HG03571 (cell line): Measurements from ENCODE around the gene SYTL5.
A peak's percentile ranks its signal among the peaks of the same experiment; 100 is the strongest.

Source experiments
- ATAC-seq: cut with Tn5 transposase; IDR thresholded peaks from one replicate; pipeline ENCODE4 v1.9.1; 2021; ENCODE audit not compliant: unreplicated experiment

Gene SYTL5

DNA sequence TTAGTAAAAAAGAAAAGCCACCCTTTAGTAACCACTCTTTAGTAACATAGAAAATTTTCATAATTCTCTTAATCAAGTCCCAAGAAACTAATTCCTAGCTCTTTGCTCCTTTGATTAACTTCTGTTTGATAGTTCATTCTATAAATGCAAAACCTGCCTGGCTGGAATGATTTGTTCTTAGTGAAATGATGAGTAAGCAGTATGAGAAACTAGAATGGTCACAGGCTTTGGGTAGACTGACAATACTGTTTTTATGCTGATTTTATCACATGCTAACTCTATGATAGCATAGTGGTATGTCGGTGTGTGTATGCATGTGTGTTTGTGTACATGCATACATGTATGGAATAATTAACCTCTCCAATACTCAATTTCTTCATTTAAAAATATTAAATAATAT, 81.2 kb downstream of the SYTL5 start:
- no peak for ATAC-seq

DNA sequence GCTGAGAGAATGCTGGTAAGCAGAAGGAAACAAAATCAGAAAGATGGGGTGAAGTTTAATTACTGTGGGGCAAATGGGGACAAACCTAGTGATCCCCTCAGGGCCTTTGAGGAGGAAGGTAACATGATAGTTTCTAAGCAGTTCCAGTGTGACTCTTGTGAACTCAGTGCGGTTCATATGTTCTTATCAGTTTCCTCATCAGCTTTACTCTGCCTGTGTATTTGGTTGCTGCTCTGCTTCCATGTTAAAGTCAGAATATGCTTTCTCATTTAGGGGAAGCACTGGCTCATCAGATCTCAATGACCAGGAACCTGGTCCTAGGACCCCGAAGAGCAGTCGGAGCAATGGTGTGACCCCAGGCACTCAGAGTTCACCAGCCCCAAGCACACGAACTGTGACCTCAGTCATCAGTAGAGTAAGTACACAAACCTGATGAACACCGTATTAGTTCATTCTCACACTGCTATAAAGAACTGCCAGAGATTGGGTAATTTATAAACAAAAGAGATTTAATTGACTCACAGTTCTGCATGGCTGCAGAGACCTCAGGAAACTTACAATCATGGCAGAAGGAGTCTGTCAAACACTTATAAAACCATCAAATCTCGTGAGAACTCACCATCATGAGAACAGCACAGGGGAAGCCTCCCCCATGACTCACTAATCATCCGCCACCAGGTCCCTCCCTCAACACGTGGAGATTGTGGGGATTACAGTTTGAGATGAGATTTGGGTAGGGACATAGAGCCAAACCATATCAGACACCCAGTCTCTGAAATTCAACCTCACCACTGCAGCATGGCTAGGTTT, 83.0 kb downstream of the SYTL5 start:
- ATAC-seq: no peak

DNA sequence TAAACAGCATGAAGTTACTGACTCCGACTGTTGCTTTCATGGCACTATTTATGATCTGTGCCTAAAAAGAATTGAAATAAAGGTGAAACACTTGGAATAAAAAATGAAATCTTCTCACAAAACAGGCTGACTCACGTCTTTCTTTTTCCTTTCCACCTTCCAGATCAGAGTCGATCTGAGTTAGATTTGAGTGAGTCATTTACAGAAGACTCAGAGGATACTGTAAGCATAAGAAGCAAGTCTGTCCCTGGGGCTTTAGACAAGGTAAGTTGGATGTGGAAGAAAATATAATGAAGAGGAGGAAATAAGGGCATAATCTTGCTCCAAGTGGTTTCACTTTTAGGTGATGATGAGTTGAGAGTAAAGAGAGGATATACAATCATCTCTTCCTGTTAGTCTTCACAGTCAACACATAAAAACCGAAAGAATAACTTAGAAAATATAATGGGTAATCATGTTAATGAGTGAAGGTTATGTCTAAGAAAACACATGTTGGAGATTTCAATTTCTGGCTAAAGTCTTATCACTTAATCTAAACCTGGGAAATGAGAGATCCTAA, 89.7 kb downstream of the SYTL5 start:
- no peak for ATAC-seq

DNA sequence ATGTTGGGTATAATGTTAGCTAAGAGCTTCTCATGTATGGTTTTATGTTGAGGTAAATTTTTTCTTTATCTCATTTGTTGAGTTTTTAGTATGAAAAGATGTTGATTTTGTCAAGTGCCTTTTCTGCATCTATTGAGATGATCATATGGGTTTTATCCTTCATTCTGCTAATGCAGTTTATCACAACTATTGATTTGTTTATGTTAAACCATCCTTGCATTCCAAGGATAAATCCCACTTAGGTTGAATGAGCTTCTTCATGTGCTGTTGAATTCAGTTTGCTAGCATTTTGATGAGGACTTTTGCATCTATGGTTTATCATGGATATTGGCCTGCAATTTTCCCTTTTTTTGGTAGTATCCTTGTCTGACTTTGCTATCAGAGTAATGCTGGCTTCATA, 93.3 kb downstream of the SYTL5 start:
- ATAC-seq: no peak

DNA sequence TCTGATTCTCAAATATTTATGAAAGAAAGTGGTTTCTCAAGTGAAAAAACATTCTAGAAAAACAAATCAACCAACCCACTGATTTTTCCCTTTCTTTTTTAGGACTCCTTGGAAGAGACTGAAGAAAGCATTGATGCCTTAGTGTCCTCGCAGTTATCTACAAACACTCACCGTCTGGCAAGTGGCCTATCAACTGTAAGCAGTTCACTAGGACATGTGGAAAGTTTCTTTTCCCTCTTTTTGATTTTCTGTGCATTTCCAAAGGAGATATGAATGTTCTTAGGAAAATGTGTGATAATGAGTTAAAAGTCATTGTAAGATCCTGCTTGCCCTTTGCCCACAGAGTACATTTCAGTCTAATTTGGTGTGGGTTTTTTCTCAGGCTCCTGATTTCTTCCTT, 95.9 kb downstream of the SYTL5 start:
- no peak for ATAC-seq

DNA sequence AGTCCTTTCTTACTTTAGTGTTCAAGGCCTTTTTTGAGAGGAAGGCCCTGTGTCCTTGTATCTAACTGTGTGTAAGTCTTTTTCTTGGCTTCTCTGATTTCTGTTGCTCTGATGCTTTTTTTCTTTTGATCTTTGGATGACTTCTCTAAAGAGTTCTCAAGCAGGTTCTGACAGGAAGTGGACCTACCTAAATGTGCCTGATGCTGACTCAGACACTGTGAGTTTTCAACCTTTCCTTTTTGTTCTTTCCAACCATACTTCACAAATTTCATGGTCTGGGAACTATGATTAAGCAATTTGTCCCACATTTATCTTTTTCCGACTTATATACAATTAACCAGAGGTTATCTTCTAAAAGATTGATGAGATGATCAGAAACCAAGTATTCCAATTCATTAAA, 96.5 kb downstream of the SYTL5 start:
- ATAC-seq: no peak

DNA sequence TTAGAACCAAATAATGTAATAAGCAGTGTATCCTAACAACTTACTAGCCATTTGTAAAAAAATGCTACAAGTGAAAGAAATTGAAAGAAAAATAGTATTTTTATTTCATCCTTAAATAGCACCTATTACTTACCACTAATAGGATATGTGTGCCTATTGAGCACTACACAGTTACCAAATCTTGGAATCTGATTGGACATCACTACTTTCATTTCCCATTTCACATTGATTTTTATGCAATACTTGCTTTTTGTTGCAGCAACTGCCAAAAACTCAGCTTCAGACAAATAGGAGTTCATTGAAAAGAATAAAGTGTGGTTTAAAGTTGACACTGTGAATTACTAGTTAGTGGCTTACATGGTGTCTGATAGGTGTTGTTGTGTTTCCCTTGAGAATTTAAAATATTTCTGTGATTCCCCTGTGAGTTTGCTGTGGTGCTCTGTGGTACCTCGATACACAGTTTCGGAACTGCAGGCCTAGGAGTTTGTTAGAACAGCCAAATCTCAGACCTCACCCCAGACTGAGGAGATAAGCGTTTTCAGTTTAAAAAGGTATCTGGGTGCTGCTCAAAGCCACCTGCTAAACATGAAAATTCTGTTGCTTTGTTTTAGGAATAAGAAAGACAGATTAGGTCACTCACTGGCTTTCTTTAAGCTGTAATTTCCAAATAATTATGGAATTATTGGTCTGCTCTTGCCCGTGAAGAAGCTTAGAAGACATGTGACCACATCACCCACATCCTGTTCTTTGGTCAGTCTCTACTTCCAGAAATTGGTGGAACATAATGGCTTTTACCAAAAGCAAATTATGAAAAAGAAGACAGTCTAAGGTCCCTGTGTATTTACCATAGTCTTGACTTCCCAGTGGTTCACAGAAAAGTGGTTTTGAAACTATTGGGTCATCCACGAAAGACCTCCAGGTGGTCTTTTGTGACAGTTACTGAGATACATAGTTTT, 97.8 kb downstream of the SYTL5 start:
- peak; percentile 85 for ATAC-seq

DNA sequence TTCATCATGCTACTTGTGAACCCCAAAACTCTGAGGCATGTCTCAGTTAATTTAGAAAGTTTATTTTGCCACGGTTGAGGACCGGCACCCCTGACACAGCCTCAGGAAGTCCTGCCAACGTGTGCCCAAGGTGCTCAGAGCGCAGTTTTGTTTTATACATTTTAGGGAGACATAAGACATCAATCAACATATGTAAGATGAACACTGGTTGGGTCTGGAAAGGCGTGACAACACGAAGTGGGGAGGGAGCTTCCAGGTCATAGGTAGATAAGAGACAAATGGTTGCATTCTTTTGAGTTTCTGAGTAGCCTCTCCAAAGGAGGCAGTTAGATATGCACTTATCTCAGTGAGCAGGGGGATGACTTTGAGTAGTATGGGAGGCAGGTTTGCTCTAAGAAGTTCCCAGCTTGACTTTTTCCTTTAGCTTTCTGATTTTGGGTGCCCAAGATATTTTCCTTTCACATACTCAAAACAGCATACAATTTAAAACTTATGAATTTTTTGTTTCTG, 98.9 kb downstream of the SYTL5 start:
- no peak for ATAC-seq

DNA sequence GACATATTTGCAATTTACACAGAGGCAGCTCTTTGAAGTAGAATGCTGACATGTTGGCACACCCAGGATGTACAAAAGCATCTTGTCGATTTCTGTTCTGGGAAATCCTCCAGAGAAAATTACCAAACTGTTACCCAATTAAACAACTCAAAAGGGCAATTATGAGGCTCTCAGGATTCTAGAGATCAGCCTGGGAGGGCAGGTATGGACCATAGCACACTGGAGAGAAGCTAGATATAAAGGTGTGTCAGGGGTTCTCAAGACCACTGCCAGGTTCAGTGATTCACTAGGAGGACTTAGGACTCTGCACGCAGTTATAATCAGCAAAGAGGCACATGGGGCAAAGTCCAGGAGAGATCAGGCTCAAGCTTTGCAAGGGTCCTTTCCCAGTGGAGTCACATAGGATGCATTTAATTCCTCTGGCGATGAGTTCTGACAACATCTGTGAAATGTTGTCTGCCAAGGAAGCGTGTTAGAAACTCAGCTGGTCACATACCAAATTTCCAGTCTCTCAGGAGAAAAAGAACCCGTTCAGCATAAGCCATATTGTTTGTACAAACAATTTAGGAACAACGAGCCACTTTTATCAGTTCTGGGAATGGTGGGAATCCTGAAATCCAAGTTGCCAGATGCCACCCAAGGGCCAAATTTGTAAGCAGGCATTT, 100.8 kb downstream of the SYTL5 start:
- no peak for ATAC-seq

DNA sequence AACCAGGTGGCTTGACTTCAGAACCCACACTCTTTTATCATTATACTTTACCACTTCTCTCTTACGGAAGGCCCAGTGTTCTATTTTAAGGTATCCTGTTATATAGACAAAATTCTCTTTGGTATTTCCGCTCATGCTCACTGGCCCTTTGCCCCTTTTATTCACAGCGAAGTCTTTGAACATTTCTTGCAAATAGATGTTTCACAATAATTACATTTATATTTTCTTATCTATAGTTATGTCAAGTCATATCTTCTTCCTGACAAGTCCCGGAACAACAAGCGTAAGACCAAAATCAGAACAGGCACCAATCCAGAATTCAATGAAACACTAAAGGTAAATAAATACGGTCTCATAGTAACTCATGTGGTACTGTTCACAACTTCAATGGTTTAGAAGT, 102.0 kb downstream of the SYTL5 start:
- no peak for ATAC-seq

DNA sequence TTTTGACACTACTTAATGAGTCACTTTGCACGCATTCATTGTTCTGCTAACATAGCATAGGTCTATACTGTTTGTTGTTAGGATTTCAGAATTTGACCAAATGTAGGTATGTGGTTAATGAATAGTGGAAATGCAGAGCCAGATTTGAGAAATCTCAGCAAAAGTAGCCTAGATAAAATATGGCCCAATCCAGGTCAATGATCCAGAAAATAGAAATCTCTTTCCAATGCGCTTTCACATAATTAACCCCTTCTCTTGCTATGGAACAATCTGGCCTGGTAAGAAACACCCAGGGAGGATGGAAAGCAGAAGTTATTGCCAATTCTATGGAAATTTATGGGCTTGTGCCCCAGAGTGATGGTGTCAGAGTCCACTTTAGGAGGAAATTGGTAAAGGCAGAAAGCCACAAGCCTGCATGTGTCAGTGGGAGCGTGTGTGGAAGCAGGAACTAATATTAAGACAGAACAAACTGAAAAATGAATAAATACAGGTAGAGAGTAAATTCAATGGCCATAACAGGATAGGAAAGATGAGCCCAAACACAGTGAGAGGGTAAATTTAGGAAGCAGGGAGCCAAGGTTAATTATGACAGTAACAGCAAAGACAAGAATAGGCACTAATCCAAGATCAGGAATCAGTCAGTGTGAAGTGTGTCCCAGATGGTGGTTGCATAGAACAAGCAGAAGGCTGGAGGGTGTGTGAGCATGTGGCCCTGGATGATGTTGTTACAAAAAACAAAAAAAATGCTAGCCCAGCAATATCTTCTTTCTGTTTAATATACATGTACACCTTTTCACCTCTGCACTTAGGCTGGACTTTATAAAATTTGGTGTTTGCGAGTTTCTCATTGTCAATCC, 102.9 kb downstream of the SYTL5 start:
- no peak for ATAC-seq

DNA sequence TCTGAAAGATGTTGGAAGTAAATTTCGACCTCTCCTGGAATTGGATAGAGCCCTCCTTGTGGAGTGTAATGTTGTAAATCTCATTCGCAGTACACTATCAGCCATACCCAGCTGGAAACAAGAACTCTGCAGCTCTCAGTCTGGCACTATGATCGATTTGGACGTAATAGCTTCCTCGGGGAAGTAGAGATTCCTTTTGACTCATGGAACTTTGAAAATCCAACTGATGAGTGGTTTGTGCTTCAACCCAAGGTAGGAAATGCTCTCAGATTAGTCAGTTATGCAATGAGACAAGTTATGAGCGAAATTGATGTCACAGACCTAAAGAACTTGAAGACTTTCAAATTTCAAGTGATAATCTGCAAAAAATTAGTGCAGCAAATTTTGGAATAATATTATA, 103.9 kb downstream of the SYTL5 start:
- no peak for ATAC-seq

DNA sequence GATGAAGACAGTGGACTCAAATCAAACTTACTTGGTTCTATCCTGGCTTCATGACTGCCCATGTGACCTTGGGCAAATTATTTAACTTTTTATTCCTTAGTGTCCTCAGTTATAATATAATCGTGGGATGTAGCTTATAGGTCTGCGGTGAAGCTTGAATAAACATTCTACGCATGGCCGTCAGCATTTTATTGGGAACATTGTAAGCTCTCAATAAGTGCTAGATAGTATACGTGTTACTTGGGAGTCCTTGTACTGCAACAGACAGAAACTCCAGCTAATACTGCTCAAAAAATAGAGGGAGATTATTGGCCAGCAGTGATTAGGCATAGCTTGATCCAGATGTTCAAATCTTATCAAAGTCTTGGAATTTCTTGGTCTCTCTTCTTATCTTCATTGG, 104.8 kb downstream of the SYTL5 start:
- ATAC-seq: no peak

DNA sequence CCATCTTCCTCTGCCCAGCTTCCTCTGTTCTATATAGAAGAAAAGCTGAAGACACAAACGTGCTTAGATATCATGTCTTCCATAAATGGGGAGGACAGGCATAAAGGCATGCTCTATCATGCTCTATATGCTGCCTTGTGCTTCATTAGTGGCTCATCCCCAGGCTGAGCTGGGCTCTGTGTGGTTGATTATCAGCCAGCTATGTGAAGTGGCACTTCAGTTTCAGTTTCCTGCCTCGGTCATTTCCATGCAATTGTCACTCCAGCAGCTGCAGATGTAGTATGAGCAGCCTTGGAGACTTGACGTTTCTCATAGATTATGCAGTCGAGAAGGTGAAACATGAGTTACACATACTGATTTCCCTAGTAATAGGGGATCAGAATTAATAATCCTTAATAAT, 106.2 kb downstream of the SYTL5 start:
- peak; percentile 86 for ATAC-seq

DNA sequence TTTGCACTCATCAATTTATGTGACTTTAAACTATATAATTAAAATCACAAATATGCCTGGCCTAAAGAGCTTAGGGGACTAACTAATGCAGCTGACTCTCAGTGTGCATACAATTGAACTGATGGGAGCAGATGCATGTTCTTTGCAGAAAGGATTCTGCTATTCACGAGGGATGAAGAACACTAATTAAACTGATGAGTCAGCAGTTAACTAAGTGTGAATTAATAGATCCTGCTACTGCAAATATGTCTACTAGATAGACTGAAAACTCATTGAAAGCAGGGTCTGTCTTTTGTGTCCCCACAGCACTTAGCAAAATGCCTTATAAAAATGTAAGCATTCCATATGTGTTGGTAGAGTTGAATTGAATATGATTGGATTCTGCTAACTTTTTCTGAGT, 110.4 kb downstream of the SYTL5 start:
- ATAC-seq: no peak

DNA sequence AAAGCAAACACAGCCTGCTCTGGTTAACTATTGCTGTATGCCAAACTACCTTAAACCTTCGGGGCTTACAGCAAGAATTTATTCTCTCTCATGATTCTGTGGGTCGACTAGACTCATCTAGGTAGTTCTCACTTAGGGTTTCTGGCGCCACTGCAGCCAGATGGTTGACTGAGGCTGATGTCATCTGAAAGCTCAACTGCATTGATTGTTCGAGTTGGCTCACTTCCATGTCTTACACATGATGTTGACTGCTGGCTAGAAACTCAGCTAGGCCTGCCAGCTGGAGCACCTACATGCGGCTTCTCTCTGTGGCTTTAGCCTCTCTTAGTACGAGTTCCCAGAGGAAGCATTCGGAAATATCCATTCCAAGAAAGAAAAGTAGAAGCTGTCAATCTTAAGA, 111.1 kb downstream of the SYTL5 start:
- no peak for ATAC-seq

DNA sequence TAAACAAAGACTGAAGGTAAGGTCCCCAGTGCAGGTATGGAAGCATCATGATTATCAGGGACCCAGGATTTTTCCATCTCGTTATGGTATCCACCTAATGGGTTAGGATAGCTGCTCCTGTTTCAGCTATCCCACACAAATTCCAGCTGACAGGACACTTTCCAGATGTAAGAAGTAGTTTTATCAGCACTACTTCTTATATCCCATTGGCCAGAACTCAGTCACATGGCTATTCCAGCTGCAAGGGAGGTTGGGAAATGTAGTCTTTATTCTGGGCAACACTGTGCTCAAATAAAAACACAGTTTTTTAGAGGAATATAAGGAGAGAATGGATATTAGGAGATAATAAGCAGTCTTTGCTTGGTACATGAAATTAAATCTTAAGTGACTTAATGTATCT, 117.6 kb downstream of the SYTL5 start:
- no peak for ATAC-seq

DNA sequence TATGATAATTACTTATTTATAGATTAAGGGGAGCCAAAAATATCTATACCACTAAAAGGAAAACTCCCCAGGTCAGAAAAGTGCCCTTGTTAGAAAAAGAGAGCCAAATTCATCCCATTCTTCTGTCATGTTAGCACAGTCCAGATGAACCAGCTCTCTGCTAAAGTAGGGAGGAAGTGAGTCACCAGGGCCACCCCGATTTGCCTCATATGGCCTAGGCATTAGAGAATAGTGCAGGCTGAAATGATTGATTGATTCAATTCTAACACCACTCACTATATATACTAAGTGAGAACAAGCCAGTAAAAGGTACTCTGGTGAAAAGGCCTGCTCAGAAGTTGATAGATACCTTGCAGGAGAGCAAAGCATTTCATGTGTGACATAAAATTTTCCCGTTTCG, 119.8 kb downstream of the SYTL5 start:
- no peak for ATAC-seq

DNA sequence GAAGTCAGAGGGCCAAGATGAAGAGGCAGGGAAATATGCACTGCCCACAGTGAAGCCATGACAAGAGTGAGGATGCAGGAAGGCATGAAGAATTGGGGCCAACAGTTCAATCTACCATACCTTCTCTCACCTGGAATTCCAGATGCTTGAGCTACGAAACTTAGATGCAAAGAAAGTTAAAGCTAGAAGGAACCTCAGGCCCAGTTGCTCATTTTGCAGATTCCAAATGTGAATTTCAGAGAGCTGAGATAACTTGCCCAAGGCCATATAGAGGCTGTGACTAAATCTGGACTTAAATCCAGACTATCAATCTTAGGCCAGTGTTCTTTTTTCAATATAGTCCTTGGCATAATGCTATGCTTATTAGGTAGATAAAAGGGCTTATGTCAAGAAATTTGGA, 121.6 kb downstream of the SYTL5 start:
- ATAC-seq: no peak

DNA sequence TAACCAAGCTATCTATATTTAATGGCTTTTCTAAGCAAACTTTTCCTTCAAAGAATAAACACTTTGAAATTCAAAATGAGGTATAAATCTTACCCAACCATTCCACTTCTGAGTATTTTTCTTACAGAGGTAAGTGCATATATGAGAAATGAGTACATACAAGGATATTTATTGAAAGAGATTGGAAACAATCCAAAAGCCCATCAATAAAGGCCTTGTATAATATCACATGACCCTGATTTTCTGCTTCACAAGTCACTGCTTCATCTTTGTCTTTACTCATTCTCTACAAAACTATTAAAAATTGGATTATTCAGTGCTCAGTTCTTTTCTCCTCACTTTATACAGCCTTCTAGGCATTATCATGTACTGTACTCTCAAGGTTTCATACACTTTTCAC, 123.0 kb downstream of the SYTL5 start:
- no peak for ATAC-seq
